Activated gamma-delta T cell treated with anti-CD3 and anti-CD28 coated beads, Interleukin-2, amount 50 U/mL, for 16 hours (primary cell): ENCODE measurements around the gene POLR1G.
"Not testable (repeated sequence)": the region's sequence is repeated elsewhere in the genome, so short reads cannot be mapped to it uniquely, and the experiment has no call there.

Experiments used
- DNase-seq: peaks from one replicate; pipeline ENCODE4 v3.0.0-alpha.2; 2020; ENCODE audit warnings: low read depth

Gene POLR1G

GRCh38 chr19:45395821-45396617, 10.4 kb upstream of the POLR1G start:
- no peak for DNase-seq

- no peak for DNase-seq
Measured at GRCh38 chr19:45400192-45400591, 6.3 kb upstream of the POLR1G start.

- DNase-seq = no peak
Measured at GRCh38 chr19:45401815-45402214, 4.6 kb upstream of the POLR1G start.

- peak; percentile 18 for DNase-seq
Measured at GRCh38 chr19:45402298-45403061, 4.0 kb upstream of the POLR1G start.

- no peak for DNase-seq
Measured at GRCh38 chr19:45403272-45403671, 3.2 kb upstream of the POLR1G start.

- DNase-seq = peak; percentile 51
Measured at GRCh38 chr19:45403781-45404556, 2.5 kb upstream of the POLR1G start.

GRCh38 chr19:45404557-45405434, 1.6 kb upstream of the POLR1G start, which contains the start of gene PPP1R13L:
PPP1R13L (minus strand) TSS chr19:45405069; CDS start chr19:45398318, 6,751 bp downstream.
- no peak for DNase-seq

GRCh38 chr19:45405435-45406225, 814 bp upstream of the POLR1G start:
- peak; percentile 73 for DNase-seq

GRCh38 chr19:45407091-45407375, 589 bp downstream of the POLR1G start:
- no peak for DNase-seq

GRCh38 chr19:45407585-45407984, 1.1 kb downstream of the POLR1G start:
- not testable (repeated sequence) for DNase-seq

GRCh38 chr19:45408121-45408520, 1.7 kb downstream of the POLR1G start:
- no peak for DNase-seq

- no peak for DNase-seq
Measured at GRCh38 chr19:45408830-45409556, 2.5 kb downstream of the POLR1G start.

GRCh38 chr19:45409557-45409920, 3.1 kb downstream of the POLR1G start:
- no peak for DNase-seq

- not testable (repeated sequence) for DNase-seq
Measured at GRCh38 chr19:45410330-45410729, 3.9 kb downstream of the POLR1G start.

- DNase-seq = no peak
Measured at GRCh38 chr19:45413497-45413896, 7.1 kb downstream of the POLR1G start.

GRCh38 chr19:45414468-45414867, 8.0 kb downstream of the POLR1G start:
- no peak for DNase-seq

- no peak for DNase-seq
Measured at GRCh38 chr19:45417151-45417550, 10.7 kb downstream of the POLR1G start.

- no peak for DNase-seq
Measured at GRCh38 chr19:45418802-45419201, 12.4 kb downstream of the POLR1G start.

- no peak for DNase-seq
Measured at GRCh38 chr19:45419396-45419795, 13.0 kb downstream of the POLR1G start.

GRCh38 chr19:45419895-45420294, 13.5 kb downstream of the POLR1G start:
- DNase-seq = no peak
